Stomach (tissue), 4 donors: ENCODE measurements around the gene CTSK.
"Not testable (repeated sequence)": the region's sequence is repeated elsewhere in the genome, so short reads cannot be mapped to it uniquely, and the experiment has no call there.

Experiments used
- EP300 ChIP-seq: sonication (generic); formaldehyde crosslinking; IDR thresholded peaks from one replicate; pipeline ENCODE4 v1.6.1; 2017; ENCODE audit warnings: antibody characterized with exemption
- POLR2A ChIP-seq, 4 donors: fragments of 450-650 bp; IDR thresholded peaks; one replicate each; pipeline ENCODE4 v1.6.1; 2016; ENCODE audit warnings: antibody characterized with exemption in 4 of 4, control low read depth in 2 of 4, mild to moderate bottlenecking in 1 of 4, moderate library complexity in 1 of 4
- POLR2AphosphoS5 ChIP-seq, 3 donors: sonication (generic); formaldehyde crosslinking; IDR thresholded peaks; one replicate each; pipeline ENCODE4 v1.6.1; 2016; ENCODE audit warnings: antibody characterized with exemption in 3 of 3
- TF ChIP-seq, protein P1 (sequence below), 7 experiments: fragments of 450-650 bp in 4 of 7; fragments of 200-600 bp in 3 of 7; sonication (generic) in 3 of 7; IDR thresholded peaks; one replicate each; pipeline ENCODE4 v1.5.1; 2016 to 2019; ENCODE audit warnings: antibody characterized with exemption in 7 of 7, control low read depth in 2 of 7, mild to moderate bottlenecking in 1 of 7

- not testable (repeated sequence) for TF ChIP-seq EP300; POLR2A (IDR thresholded peaks at IDR 0.05); POLR2AphosphoS5 (IDR thresholded peaks at IDR 0.05)
- TF ChIP-seq, protein P1, sequence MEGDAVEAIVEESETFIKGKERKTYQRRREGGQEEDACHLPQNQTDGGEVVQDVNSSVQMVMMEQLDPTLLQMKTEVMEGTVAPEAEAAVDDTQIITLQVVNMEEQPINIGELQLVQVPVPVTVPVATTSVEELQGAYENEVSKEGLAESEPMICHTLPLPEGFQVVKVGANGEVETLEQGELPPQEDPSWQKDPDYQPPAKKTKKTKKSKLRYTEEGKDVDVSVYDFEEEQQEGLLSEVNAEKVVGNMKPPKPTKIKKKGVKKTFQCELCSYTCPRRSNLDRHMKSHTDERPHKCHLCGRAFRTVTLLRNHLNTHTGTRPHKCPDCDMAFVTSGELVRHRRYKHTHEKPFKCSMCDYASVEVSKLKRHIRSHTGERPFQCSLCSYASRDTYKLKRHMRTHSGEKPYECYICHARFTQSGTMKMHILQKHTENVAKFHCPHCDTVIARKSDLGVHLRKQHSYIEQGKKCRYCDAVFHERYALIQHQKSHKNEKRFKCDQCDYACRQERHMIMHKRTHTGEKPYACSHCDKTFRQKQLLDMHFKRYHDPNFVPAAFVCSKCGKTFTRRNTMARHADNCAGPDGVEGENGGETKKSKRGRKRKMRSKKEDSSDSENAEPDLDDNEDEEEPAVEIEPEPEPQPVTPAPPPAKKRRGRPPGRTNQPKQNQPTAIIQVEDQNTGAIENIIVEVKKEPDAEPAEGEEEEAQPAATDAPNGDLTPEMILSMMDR (IDR thresholded peaks at IDR 0.05), result not testable (repeated sequence)
Measured at GRCh38 chr1:150767704-150768103, 40.4 kb downstream of the CTSK start.
